Left renal pelvis (tissue), 4 donors: ENCODE measurements around the gene FBXW8. TPM values are rescaled to one million over a fixed set of nuclear protein-coding genes. Genes with fewer than 3 reads are reported as not detected.

Experiments used
- DNase-seq, 4 donors: peaks; one replicate each; pipeline ENCODE4 v3.0.0-alpha.2; 2013; ENCODE audit warnings: low read depth in 4 of 4, low spot score in 3 of 4
- polyA plus RNA-seq, 4 donors: library from polyadenylated mRNA; unstranded; fragments of 120-200 nt; gene quantifications; one replicate each; pipeline ENCODE4 v1.2.1, GENCODE V29; 2013; ENCODE audit not compliant: insufficient read length in 4 of 4

The FBXW8 gene
- polyA plus RNA-seq, 4 donors: 22.7 to 25.5 (median 23.8) TPM

GRCh38 chr12:117015811-117016210, 105.1 kb downstream of the FBXW8 start:
- no peak for DNase-seq

DNA sequence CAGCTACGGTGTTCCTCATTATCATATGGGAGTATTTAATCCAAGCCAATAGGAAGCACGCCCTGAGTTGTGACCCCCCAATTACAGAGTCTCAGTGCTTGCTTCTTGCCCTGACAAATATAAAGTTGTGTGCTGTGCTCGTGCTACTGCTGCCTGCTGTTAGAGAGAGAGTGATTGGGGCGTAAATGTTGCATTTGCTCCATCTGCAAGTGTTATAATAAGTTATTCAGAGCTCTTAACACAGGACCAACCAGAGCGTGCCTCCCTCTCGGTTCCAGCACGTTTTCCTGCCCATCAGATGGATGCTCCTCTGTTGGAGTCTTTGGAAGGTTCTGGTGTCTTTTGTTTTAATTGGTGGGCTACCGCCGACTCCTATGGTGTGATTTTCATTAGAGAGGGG, 107.1 kb downstream of the FBXW8 start:
- no peak for DNase-seq

DNA sequence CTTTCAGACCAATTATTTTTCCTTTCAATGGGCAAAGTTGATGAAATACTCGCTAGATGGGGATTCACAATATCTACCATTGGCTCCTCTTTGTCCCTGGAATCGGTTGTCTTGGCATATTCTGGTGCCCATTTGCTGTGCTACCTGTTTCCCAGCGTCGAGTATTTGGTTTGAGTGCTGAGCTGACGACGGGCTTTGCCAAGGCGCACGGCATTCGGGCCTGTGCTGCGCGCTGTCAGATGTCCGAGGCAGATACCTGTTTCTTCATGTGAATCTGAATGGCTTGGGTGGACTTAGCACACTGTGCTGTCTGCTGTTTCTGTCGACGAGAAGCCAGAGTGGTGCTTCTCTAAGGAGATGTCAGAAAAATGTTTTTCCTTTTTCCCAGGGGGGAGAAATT, 107.5 kb downstream of the FBXW8 start:
- no peak for DNase-seq

DNA sequence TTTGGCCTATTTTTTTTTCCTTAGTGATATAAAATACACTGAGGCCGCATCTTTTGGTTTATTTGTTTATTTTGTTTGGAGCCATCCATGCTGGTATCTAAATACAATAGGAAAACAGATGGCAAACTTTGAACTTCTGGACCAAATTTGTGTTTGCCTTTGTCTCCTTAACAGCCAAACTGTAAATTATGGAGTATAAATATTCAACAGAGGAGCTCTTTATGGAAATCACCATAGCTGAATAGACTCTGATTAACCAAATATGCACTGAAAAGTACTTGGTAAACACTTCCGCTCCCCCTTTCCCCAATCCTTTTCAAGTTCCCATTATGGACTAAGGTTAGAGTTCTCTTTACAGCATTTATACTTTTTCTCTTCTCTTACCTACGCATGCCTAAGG, 107.9 kb downstream of the FBXW8 start:
- no peak for DNase-seq

- DNase-seq: no peak
Measured at GRCh38 chr12:117019866-117020265, 109.1 kb downstream of the FBXW8 start.

- no peak for DNase-seq
Measured at GRCh38 chr12:117020536-117021220, 109.9 kb downstream of the FBXW8 start.

GRCh38 chr12:117022465-117022864, 111.7 kb downstream of the FBXW8 start:
- DNase-seq: no peak

DNA sequence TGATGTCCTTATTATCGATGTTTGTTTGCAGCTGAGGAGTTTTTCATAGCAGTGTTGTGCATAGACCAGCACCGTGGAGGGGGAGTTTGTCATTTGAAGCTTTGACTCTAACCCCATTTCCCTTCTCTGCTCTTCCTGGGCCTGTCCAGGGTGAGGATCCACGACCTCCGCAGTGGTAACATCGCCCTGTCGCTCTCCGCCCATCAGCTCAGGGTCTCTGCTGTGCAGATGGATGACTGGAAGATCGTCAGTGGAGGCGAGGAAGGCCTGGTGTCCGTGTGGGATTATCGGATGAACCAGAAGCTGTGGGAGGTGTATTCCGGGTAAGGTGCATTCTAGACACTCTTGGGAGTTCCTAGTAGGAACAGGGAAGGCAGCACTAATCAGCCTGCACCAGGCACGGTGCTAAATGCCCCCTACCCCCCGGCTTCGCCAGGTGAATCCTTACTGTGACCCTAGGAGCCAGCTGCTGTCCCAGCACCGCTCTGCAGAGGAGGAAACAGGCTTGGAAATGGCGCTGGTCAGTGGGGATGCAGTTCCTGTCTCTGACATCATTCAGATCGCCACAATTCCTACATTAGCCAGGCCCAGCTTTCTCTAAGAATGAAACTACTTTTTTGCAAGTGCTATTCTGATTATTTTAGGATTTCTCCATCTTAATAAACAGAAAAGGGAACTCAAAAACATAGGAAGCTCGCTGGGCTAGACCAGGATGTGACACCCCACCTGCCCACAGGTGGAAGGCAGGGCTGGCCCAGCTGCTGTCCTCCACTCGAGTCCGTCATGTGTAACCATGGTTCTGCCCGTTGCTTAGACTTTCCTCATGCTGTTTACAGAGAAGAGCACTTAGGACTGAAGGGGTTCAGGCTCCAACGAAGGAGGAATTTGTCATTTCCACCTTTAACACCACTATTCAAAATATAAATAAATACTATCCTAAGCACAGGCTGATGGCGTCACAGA, 113.5 kb downstream of the FBXW8 start:
- DNase-seq: no peak

DNA sequence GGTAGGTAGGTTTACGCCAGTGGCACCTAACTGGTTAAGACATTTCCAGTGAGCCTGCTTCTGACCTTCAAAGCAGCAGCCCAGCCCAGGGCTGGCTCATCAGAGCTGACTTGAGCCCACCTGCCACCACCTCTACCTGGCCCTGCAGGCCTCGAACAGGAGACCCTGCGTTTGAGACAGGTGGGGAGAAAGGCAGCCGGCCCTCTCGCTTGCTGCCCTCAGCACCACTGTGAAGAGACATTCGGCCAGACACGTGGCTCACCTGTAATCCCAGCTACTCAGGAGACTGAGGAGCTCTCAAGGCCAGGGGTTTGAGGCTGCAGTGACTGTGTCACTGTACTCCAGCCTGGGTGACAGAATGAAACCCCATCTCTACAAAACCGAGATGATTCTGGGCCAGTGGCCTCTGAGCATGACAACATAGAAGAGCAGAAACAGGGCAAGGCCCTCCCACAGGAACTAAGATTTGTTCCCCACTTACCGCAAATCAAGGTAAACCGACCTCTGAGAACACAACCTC, 114.3 kb downstream of the FBXW8 start:
- DNase-seq: no peak

- DNase-seq: peak in 1 of 4 donors; percentile 65
Measured at GRCh38 chr12:117025481-117026151, 114.9 kb downstream of the FBXW8 start.

- no peak for DNase-seq
Measured at GRCh38 chr12:117026343-117026742, 115.6 kb downstream of the FBXW8 start.

- no peak for DNase-seq
Measured at GRCh38 chr12:117026921-117027250, 116.1 kb downstream of the FBXW8 start.

DNA sequence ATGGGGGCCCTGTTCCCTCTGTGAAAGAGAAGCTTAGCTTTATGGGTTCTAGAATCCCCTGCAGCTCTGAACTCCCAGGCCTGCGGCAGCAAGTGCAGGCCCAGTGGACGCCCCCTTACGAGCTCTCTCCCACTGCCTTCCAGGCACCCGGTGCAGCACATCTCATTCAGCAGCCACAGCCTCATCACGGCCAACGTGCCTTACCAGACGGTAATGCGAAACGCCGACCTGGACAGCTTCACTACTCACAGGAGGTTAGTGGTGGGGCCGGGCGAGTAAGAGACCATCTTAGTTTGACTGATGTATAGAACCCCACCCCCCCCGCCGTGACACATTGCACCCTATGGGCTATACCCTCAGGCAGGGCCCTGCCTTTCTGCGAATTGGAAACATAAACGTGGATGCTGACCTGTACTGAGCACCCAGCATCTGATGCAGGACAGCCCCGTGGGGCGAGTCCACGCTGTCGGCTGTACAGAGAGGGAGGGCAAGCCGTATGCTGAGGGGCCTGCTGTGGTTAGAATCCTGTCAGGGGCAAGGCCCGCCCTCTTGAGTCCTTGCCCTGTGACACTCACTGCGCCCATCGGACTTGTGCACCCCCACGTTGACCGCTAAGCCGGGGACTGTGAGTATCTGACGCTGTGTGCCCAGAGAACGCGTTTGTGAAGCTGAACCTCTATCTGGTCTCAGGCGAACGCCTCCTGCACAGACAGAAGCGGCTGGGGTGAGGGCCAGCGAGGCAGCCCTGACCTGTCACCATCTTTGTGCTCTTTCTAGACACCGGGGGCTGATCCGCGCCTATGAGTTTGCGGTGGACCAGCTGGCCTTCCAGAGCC, 116.7 kb downstream of the FBXW8 start:
- no peak for DNase-seq

- DNase-seq: no peak
Measured at GRCh38 chr12:117028254-117028653, 117.5 kb downstream of the FBXW8 start.

DNA sequence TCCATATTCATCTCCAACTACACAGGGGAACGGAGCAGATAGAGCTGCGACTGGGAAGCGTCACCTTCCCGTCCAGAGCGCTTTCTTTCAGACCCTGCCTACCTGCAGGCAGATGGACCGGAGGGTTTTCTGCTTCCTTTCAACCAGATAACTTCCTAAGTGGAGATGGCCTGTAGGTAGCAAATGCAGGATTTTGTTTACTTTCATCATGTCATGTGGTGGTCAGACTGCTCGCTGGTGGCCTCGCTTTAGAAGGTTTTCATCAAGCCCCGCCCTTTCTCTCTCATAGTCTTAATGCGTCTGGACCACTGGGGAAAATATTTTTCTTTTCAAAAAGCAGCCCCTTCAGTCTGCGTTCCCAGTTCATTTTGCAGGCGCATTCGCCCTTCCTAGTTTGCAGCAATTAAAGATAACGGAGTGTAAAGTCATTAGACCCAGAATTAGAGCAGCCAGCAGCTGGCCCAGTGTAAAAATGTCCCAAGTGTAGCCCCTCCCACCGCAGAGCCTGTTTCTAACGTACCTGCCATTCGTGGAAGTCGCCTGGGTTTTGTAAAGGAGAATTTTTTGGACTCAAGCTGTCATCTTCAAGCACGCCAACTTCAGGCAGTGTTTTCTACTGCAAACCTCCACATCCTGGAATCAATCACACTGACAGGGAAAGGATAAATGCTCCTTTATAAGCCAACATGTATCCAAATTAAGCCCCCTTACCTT, 119.6 kb downstream of the FBXW8 start:
- DNase-seq: no peak

DNA sequence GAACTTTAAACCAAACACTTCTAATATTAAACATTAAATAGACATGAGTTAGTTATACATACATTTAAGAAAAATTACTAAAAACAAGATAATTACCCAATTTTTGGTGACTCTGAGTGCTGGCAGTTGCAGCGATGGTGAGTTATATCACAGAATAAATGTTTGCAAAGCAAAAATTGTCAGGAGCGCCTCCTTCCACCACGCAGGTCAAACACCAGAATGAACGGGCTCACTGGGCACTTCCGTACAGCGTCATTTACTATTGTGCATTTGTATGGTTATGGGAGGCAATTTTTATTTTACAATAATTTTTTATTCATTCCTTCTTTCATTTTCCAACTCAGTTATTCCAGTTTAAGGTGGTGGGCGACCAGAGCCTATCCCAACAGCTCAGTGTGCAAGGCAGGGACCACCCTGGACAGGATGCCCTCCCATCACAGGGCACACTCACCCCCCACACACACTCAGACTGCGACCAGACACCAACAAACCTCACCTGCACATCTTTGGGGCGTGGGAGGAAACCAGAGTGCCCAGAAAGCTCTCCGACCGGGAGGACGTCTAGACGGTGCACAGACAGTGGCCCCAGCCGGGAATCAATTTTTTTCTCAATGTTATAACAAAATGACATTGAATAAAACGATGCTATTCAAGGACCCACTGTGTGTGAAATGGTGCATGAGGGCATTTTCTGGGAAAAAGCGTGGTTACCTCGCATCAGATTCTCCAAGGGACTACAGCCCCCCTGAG, 121.3 kb downstream of the FBXW8 start:
- DNase-seq: no peak

- DNase-seq: no peak
Measured at GRCh38 chr12:117032593-117033381, 122.0 kb downstream of the FBXW8 start.
